Astrocyte of the spinal cord (primary cell): ENCODE measurements around the gene CTPS1.
A peak's percentile ranks its signal among the peaks of the same experiment; 100 is the strongest.

Experiments used
- DNase-seq: peaks from one replicate; pipeline ENCODE4 v3.0.0; 2011; ENCODE audit warnings: low read depth, low spot score
- H3K4me3 ChIP-seq: 2 replicates; pipeline ENCODE4 v1.5.1; 2011; ENCODE audit warnings: low read depth, mild to moderate bottlenecking, low read length, moderate library complexity
- in situ Hi-C: cut with HindIII; loops from 2 replicates; pipeline ENCODE4 v1.10.0; 2017; ENCODE audit warnings: low sequenced_read_pairs
- TF ChIP-seq, protein P1 (sequence below): IDR thresholded peaks from 2 replicates; pipeline ENCODE4 v1.5.1; 2012; ENCODE audit warnings: low read depth, mild to moderate bottlenecking, low read length, inconsistent platforms

The CTPS1 gene

DNA sequence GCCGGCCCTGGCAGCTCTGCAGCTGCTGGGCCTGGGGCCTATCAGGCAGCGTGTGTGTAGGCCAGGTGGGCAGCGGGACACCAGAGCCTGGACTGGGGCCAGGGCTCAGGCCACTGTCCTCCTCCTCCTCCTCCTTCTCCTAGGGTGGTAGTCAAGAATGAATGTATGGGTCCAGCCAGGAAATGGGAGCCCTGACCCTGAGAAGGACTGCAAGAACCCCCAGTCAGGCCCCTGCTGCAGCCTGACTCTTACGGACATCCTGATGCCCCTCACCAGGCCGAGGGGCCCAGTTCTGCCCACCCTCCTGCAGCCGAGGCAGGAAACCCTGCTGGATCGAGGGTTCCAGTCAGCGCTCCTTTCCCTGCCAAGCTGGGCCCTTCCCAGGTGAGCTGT is 38.5 kb downstream of the CTPS1 start:
- no peak for DNase-seq
- TF ChIP-seq, protein P1, sequence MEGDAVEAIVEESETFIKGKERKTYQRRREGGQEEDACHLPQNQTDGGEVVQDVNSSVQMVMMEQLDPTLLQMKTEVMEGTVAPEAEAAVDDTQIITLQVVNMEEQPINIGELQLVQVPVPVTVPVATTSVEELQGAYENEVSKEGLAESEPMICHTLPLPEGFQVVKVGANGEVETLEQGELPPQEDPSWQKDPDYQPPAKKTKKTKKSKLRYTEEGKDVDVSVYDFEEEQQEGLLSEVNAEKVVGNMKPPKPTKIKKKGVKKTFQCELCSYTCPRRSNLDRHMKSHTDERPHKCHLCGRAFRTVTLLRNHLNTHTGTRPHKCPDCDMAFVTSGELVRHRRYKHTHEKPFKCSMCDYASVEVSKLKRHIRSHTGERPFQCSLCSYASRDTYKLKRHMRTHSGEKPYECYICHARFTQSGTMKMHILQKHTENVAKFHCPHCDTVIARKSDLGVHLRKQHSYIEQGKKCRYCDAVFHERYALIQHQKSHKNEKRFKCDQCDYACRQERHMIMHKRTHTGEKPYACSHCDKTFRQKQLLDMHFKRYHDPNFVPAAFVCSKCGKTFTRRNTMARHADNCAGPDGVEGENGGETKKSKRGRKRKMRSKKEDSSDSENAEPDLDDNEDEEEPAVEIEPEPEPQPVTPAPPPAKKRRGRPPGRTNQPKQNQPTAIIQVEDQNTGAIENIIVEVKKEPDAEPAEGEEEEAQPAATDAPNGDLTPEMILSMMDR, result no peak
- in situ Hi-C loops, result no loop called here
- no peak overlapping the region for H3K4me3 ChIP-seq

DNA sequence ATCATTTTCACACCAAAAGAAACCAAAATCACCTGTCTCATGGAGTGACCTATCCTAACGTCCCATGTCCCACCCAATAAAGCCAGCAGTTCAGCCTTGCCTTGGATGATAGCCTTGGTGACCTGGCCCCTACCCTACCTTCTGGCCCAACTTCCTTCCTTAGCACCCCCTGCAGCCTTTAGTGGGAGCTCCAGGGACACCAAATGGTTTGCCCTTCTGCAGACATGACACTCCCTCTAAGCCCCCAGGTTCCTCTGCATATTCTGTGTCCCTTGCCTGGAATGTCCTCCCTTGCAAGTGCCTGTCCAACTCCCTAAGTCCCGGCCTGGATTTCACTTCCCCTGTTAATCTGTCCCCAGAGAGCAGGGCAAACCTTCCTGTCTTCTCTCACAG is 39.9 kb downstream of the CTPS1 start:
- TF ChIP-seq, protein P1, result no peak
- in situ Hi-C loops, result no loop called here
- no peak overlapping the region for H3K4me3 ChIP-seq
- no peak for DNase-seq

DNA sequence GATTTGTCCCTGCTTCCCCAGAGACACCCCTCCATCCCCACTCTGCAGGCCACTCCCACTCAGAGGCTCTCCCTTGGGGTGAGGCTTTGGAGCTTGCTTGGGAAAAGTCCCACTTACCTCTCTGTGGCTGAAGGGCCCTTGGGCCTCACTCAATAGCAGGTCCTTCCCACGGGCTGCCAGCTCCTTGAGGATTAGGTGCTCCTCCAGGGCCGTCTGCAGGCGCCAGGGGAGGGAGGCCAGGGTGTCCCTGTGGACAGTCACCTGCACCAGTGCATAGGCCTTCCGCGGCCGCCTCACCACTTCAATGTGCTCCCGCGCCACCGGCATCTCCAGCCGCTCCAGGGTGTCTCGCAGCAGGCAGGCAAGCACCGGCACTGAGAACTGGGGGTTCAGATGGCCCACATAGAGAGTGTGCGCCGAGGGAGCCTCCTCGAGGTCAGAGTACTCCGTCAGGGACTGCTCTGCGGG is 40.6 kb downstream of the CTPS1 start:
- in situ Hi-C loops, result no loop called here
- no peak overlapping the region for H3K4me3 ChIP-seq
- TF ChIP-seq, protein P1, result no peak
- no peak for DNase-seq

DNA sequence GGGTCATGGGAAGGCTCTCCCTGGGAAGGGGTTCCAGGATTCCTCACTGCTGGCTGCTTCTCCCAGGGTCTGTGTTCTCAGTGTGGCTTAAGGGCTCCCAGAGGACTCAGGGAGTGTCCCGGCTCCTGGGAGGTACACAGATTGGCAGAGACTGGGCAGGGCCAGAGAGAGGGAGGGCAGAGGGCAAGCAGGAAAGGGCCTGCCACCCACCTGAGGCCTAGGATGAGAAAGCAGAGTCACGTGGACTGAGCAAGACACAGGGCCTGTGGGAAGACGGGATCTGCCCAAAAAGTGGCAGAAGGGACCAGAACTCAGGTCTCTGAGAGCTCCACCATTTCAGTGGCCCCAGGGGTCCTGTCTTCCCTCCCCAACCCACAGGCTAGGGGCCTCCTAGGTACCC is 41.2 kb downstream of the CTPS1 start:
- in situ Hi-C loops, result no loop called here
- no peak overlapping the region for H3K4me3 ChIP-seq
- DNase-seq, result no peak
- TF ChIP-seq, protein P1, result no peak

DNA sequence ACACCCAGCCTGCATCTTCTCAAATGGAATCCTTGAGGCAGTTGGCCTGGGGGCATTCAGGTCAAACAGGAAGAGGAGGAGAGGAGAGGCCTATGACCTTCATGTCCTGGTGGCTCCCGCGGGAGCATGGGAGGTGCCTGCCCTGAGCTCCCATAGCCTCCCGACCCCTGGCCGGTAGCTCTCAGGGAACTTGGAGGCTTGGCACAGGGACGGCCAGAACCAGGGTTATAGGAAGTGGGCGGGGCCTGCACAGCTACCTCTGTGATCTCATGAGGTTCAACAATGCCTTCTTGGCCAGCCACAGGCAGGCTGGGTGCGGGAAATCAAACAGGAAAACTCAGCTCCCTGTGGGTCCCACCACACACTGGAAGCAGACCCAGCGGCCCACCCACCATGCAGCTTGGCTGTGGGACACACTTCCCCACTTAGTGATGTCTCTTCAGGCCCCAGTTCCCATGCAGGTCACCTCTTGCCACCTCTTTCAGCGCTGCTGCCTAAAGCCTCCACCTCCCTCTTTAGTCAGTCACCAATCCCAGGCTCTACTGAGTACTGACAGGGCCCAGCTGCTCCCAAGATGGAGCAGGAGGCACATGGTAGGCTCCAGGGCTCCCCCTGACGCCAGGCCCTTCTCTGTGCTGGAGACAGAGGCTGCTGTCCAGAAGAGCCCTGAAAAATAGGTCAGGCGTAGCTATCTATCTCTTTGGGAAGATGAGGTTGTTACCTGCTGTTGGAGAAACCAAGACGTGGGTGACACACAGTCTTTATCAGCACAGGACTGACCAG is 42.2 kb downstream of the CTPS1 start, which contains the start of gene SLFNL1:
Gene SLFNL1 (minus strand): TSS at position 200 of the 783 bp plus-strand sequence. CDS start 1,065 bp downstream, outside the sequence.
- in situ Hi-C loops, result no loop called here
- no peak for DNase-seq
- H3K4me3 ChIP-seq, result no peak within 1 kb of the TSS
- TF ChIP-seq, protein P1, result peak; percentile 7

DNA sequence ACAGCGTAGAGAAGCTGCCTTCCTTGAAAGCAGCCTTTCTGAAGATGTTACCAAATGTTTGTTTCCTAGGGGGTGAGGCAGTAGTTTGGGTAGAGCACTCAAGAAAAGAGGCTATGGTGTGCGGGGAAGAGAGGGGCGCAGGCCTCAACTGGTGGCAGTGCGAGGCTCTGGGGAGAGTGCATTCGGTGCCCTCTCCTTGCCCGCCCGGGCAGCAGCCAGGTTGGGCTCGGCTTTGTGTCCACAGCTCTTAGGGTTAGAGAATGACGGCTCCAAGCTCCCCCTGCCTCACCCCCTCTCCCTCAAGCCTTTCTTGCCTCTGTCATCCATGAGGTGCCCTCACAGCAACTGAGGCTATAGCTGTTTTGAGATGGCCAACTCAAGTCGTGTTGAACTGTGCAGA is 42.9 kb downstream of the CTPS1 start:
- H3K4me3 ChIP-seq, result no peak overlapping the region
- TF ChIP-seq, protein P1, result no peak
- DNase-seq, result no peak
- in situ Hi-C loops, result no loop called here
